ENCODE results near the gene RTN4R.

RTN4R gene

DNA sequence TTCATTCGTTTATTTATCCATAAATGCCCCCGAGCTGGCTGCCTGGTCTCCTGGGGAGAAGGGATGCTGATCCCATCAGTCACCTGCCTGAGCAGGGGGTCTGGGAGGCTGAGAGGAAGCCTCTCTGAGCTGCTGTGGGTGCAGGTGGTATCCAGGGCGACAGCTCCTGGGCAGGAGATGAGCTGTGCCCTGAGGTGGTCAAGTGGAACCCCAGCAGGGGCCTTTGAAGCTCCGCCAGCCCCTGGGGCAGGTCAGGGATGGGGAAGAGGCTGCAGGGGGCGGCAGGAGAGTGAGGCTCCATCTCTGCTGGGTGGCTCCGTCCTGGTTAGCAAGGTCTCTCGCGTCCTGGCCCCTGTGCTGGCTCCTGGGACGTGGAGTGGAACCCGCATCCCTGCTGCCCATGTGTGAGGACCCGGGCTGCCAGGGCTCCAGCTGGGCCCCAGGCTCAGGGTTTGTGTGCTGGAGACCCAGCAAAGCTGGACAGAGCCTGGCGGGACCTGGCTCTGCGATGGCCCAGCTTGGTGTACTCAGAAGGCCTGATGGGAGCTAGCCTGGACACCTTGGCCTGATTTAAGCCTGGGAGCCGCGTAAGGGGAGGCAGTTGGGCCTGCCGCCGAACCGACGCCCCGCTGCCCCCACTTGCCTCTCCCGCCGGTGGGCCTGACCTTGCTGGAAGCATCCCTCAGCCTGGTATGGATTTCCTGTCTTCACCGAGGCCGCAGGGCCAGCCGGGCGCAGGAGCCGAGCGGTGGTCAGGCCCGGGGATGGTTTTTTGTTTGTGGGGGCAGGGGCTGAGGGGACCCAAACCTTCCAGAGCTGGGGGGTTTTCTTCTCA, 44.5 kb downstream of the RTN4R start:
- H3K4me2 ChIP-seq (ENCODE audit: low read length), result no peak overlapping the region
- H3K9ac ChIP-seq (ENCODE audit: low read length), result no peak overlapping the region
- no peak overlapping the region for H3K4me3 ChIP-seq (ENCODE audit: low read depth, low read length, poor library complexity, severe bottlenecking)
- H3K27ac ChIP-seq (ENCODE audit: low read depth, low read length, poor library complexity, severe bottlenecking), result no peak overlapping the region
- H3K4me1 ChIP-seq (ENCODE audit: insufficient read depth, low read length, severe bottlenecking), result no peaks in the 10 kb centered on the region
- H3K9me2 ChIP-seq (ENCODE audit: low read depth, low read length), result no peaks in the 10 kb centered on the region
- H3K36me3 ChIP-seq (ENCODE audit: insufficient read depth, low read length), result no peaks in the 10 kb centered on the region; the same call in 1 of the 2 replicates
- H3K79me2 ChIP-seq (ENCODE audit: insufficient read depth, low read length), result no peaks in the 10 kb centered on the region
- H4K20me1 ChIP-seq (ENCODE audit: insufficient read depth, low read length), result no peaks in the 10 kb centered on the region
- no peaks in the 10 kb centered on the region for H3K9me3 ChIP-seq (ENCODE audit: low read length)
- H3K27me3 ChIP-seq (ENCODE audit: insufficient read depth, low read length), result peaks cover 5% of the 10 kb centered on the region; the same call in 1 of the 2 replicates
- TF ChIP-seq CTCF (IDR thresholded peaks at IDR 0.05; ENCODE audit: low read length) (no peak), EZH2 (IDR thresholded peaks at IDR 0.05; ENCODE audit: borderline replicate concordance, low read length) (no peak)
- no peak overlapping the region for H2AFZ ChIP-seq (ENCODE audit: low read length)
- H3F3A ChIP-seq (ENCODE audit: insufficient read depth, low read length), result no peaks in the 10 kb centered on the region

DNA sequence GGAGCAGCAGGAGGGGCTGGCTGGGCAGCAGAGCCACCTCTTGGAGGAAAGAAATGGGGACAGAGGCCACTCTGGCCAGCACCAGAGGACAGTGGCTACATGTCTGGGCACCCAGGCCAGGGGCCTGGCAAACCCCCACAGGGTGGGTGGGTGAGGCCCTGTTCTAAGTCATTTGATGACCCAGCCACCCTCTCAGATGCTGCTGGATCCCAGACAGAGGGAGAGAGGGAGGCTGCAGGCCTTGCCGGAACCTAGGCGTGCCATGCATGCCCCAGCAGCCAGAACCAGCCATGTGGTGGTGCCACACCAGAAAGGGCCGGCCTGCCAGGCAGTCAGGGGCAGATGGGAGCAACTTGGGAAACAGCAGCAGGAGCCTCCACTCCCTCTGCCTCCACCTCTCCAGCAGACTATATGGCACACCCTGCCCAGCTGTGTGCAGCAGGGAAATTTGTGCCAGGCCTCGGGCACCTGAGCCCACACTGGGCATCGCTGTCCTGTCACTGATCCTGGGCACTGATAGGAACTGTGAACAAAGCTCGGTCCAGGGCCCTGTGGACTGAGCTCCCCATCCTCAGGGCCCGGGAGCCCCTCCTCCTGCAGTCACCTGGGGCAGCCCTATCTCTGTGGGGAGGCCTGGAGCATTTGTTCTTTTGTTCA, 45.2 kb downstream of the RTN4R start:
- no peaks in the 10 kb centered on the region for H3F3A ChIP-seq (ENCODE audit: insufficient read depth, low read length)
- no peaks in the 10 kb centered on the region for H4K20me1 ChIP-seq (ENCODE audit: insufficient read depth, low read length)
- H3K4me2 ChIP-seq (ENCODE audit: low read length), result no peak overlapping the region
- H3K27me3 ChIP-seq (ENCODE audit: insufficient read depth, low read length), result peaks cover 5% of the 10 kb centered on the region; the same call in 1 of the 2 replicates
- no peak overlapping the region for H3K9ac ChIP-seq (ENCODE audit: low read length)
- no peak overlapping the region for H3K27ac ChIP-seq (ENCODE audit: low read depth, low read length, poor library complexity, severe bottlenecking)
- no peak overlapping the region for H3K4me3 ChIP-seq (ENCODE audit: low read depth, low read length, poor library complexity, severe bottlenecking)
- H3K79me2 ChIP-seq (ENCODE audit: insufficient read depth, low read length), result no peaks in the 10 kb centered on the region
- no peak overlapping the region for H2AFZ ChIP-seq (ENCODE audit: low read length)
- no peaks in the 10 kb centered on the region; the same call in 1 of the 2 replicates for H3K36me3 ChIP-seq (ENCODE audit: insufficient read depth, low read length)
- no peaks in the 10 kb centered on the region for H3K9me2 ChIP-seq (ENCODE audit: low read depth, low read length)
- H3K4me1 ChIP-seq (ENCODE audit: insufficient read depth, low read length, severe bottlenecking), result no peaks in the 10 kb centered on the region
- H3K9me3 ChIP-seq (ENCODE audit: low read length), result no peaks in the 10 kb centered on the region
- TF ChIP-seq CTCF (IDR thresholded peaks at IDR 0.05; ENCODE audit: low read length) (no peak), EZH2 (IDR thresholded peaks at IDR 0.05; ENCODE audit: borderline replicate concordance, low read length) (no peak)

GRCh38 chr22:20221421-20222340, 46.4 kb downstream of the RTN4R start:
- Histone ChIP-seq H4K20me1 (ENCODE audit: insufficient read depth, low read length) (no peaks in the 10 kb centered on the region), H3K27me3 (ENCODE audit: insufficient read depth, low read length) (peaks cover 5% of the 10 kb centered on the region; the same call in 1 of the 2 replicates), H3K79me2 (ENCODE audit: insufficient read depth, low read length) (no peaks in the 10 kb centered on the region), H2AFZ (ENCODE audit: low read length) (no peak overlapping the region), H3K9me3 (ENCODE audit: low read length) (no peaks in the 10 kb centered on the region), H3K4me3 (ENCODE audit: low read depth, low read length, poor library complexity, severe bottlenecking) (no peak overlapping the region), H3K4me2 (ENCODE audit: low read length) (no peak overlapping the region), H3K4me1 (ENCODE audit: insufficient read depth, low read length, severe bottlenecking) (no peaks in the 10 kb centered on the region), H3F3A (ENCODE audit: insufficient read depth, low read length) (no peaks in the 10 kb centered on the region), H3K36me3 (ENCODE audit: insufficient read depth, low read length) (no peaks in the 10 kb centered on the region; the same call in 1 of the 2 replicates), H3K9me2 (ENCODE audit: low read depth, low read length) (no peaks in the 10 kb centered on the region), H3K9ac (ENCODE audit: low read length) (no peak overlapping the region), H3K27ac (ENCODE audit: low read depth, low read length, poor library complexity, severe bottlenecking) (no peak overlapping the region)
- TF ChIP-seq EZH2 (IDR thresholded peaks at IDR 0.05; ENCODE audit: borderline replicate concordance, low read length), result no peak
- no peak for TF ChIP-seq CTCF (IDR thresholded peaks at IDR 0.05; ENCODE audit: low read length)
